ENCODE data around the gene INIP. TPM values are rescaled to one million over a fixed set of nuclear protein-coding genes. Genes with fewer than 3 reads are reported as not detected.

INIP gene
- total RNA-seq, 1 donor from 2014 or later, result 26.6 TPM

GRCh38 chr9:112750764-112751055 lies 32.8 kb upstream of the INIP start:
- TF ChIP-seq CTCF (IDR thresholded peaks at IDR 0.05), result no peak
- Mint-ChIP-seq H3K9me3 (ENCODE audit: unreplicated experiment) (no peaks in the 10 kb centered on the region), H3K4me1 (ENCODE audit: unreplicated experiment) (peaks cover 44% of the 10 kb centered on the region), H3K27ac (ENCODE audit: unreplicated experiment) (no peak overlapping the region), H3K27me3 (ENCODE audit: unreplicated experiment) (no peaks in the 10 kb centered on the region), H3K36me3 (ENCODE audit: unreplicated experiment) (no peaks in the 10 kb centered on the region), H3K4me3 (ENCODE audit: unreplicated experiment) (no peak overlapping the region)
- no peak for DNase-seq (ENCODE audit: extremely low spot score, unreplicated experiment)

- Mint-ChIP-seq H3K36me3 (ENCODE audit: unreplicated experiment) (no peaks in the 10 kb centered on the region), H3K27me3 (ENCODE audit: unreplicated experiment) (no peaks in the 10 kb centered on the region), H3K9me3 (ENCODE audit: unreplicated experiment) (no peaks in the 10 kb centered on the region), H3K4me3 (ENCODE audit: unreplicated experiment) (peak within 1 kb of the TSS; percentile 91), H3K4me1 (ENCODE audit: unreplicated experiment) (peaks cover 42% of the 10 kb centered on the region), H3K27ac (ENCODE audit: unreplicated experiment) (peak within 1 kb of the TSS; percentile 94)
- DNase-seq (ENCODE audit: extremely low spot score, unreplicated experiment), result peak; percentile 96
- TF ChIP-seq CTCF (IDR thresholded peaks at IDR 0.05), result no peak
Observed at GRCh38 chr9:112750016-112750763, 32.3 kb upstream of the INIP start, which contains the start of gene SNX30. TSS of gene SNX30 (plus strand) at chr9:112750760. CDS start at chr9:112751002, 242 bp downstream.

- DNase-seq (ENCODE audit: extremely low spot score, unreplicated experiment), result no peak
- Mint-ChIP-seq H3K4me3 (ENCODE audit: unreplicated experiment) (no peak overlapping the region), H3K9me3 (ENCODE audit: unreplicated experiment) (no peaks in the 10 kb centered on the region), H3K27me3 (ENCODE audit: unreplicated experiment) (no peaks in the 10 kb centered on the region), H3K27ac (ENCODE audit: unreplicated experiment) (no peak overlapping the region), H3K36me3 (ENCODE audit: unreplicated experiment) (no peaks in the 10 kb centered on the region), H3K4me1 (ENCODE audit: unreplicated experiment) (peaks cover 18% of the 10 kb centered on the region)
- TF ChIP-seq CTCF (IDR thresholded peaks at IDR 0.05), result no peak
Observed at GRCh38 chr9:112747094-112747493, 29.2 kb upstream of the INIP start.

GRCh38 chr9:112744177-112744576 lies 26.3 kb upstream of the INIP start:
- Mint-ChIP-seq H3K4me1 (ENCODE audit: unreplicated experiment) (peaks cover under 1% of the 10 kb centered on the region), H3K9me3 (ENCODE audit: unreplicated experiment) (no peaks in the 10 kb centered on the region), H3K36me3 (ENCODE audit: unreplicated experiment) (no peaks in the 10 kb centered on the region), H3K4me3 (ENCODE audit: unreplicated experiment) (no peak overlapping the region), H3K27me3 (ENCODE audit: unreplicated experiment) (no peaks in the 10 kb centered on the region), H3K27ac (ENCODE audit: unreplicated experiment) (no peak overlapping the region)
- no peak for DNase-seq (ENCODE audit: extremely low spot score, unreplicated experiment)
- no peak for TF ChIP-seq CTCF (IDR thresholded peaks at IDR 0.05)

- Mint-ChIP-seq H3K9me3 (ENCODE audit: unreplicated experiment) (no peaks in the 10 kb centered on the region), H3K27ac (ENCODE audit: unreplicated experiment) (no peak overlapping the region), H3K36me3 (ENCODE audit: unreplicated experiment) (no peaks in the 10 kb centered on the region), H3K4me1 (ENCODE audit: unreplicated experiment) (no peaks in the 10 kb centered on the region), H3K4me3 (ENCODE audit: unreplicated experiment) (no peak overlapping the region), H3K27me3 (ENCODE audit: unreplicated experiment) (no peaks in the 10 kb centered on the region)
- DNase-seq (ENCODE audit: extremely low spot score, unreplicated experiment), result no peak
- no peak for TF ChIP-seq CTCF (IDR thresholded peaks at IDR 0.05)
Observed at GRCh38 chr9:112743216-112743836, 25.4 kb upstream of the INIP start.
